NCI-H526 (cell line): ENCODE measurements around the gene NATD1.
A peak's percentile ranks its signal among the peaks of the same experiment; 100 is the strongest.

Experiments
- DNase-seq, 2 experiments: peaks; one replicate each; lab custom pipeline; 2025; lab: John Stamatoyannopoulos, UW

The NATD1 gene

GRCh38 chr17:21214777-21215541, 38.3 kb downstream of the NATD1 start:
- no peak for DNase-seq

- peak; percentile 70 to 94 for DNase-seq
Observed at GRCh38 chr17:21214015-21214776, 39.0 kb downstream of the NATD1 start, which contains the start of gene TMEM11. Gene TMEM11, minus strand, starts transcription at chr17:21214161. Its CDS starts 9 bp downstream, at chr17:21214152.

DNA sequence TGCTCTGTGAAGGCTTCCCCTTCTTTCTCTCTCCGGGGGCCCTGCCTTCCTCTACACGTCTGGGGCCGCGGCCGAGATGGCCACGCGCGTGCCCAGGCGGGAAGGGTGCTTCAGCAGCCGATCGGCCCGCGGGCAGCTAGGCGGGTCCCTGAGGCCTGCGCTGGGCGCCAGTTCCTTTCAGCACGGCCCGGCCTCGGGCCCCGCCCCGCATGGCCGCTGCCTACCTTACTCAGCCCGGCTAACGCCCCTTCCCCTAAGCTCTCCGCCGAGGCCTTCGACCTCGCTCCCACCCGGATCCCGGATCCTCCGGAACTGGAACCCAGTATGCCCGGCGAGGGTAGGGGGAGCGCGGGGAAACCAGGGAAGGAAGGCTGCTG, 39.6 kb downstream of the NATD1 start:
- peak in 1 of 2 experiments; percentile 55 for DNase-seq

GRCh38 chr17:21212826-21213637, 40.2 kb downstream of the NATD1 start:
- no peak for DNase-seq

GRCh38 chr17:21211825-21212479, 41.3 kb downstream of the NATD1 start:
- DNase-seq: no peak

DNA sequence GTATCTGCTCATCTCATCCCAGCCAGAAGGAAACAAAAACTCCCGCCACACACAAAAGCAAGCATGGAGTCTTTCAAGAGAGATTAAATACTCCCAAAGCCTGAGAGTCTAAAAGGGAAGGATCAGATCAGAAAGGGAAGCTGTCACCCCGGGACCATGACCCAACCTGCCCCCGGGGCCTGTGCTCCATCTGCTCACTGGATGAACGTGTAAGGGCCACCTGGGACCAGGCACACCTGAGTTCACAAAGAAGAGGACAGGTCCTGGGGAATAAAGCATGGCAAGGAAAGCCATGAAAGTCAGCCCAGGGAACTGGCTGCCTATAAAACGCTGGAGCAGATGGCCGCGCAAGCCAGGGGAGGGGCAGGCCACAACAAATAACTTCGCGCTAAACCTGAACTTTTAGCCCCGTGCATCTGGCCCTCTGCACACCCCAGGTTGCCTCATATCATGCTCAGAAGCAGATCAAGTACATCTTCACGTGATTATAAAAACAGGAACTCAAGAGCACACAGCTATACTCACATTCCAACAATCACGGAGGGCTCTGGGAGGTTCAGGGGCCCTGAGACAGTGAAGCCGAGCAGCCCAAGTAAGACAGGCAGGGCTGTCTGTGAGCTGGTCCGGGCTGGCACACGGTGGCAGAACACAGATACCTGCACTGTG, 42.7 kb downstream of the NATD1 start:
- no peak for DNase-seq

- DNase-seq: no peak
Observed at GRCh38 chr17:21209511-21210175, 43.6 kb downstream of the NATD1 start.

DNA sequence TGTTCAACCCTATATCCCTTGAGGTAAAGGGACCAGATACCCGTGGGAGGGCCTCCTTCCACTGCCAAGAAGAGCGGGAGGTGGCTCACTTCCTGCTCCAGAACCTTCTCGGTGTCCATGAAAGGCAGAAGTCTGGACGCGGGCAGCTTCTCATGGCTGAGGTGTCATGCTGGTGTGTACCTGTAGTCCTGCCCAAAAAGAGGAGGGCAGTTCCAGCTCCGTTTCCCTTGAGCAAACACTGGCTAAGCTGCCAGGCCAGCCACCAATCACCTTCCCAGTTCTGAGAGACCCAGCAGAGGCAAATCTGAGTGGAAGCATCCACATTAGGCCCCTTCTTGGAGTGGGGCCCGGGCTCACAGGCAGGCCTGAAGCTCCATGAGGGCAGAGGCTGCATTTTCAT, 44.9 kb downstream of the NATD1 start:
- DNase-seq: no peak

GRCh38 chr17:21204935-21205334, 48.3 kb downstream of the NATD1 start:
- no peak for DNase-seq

DNA sequence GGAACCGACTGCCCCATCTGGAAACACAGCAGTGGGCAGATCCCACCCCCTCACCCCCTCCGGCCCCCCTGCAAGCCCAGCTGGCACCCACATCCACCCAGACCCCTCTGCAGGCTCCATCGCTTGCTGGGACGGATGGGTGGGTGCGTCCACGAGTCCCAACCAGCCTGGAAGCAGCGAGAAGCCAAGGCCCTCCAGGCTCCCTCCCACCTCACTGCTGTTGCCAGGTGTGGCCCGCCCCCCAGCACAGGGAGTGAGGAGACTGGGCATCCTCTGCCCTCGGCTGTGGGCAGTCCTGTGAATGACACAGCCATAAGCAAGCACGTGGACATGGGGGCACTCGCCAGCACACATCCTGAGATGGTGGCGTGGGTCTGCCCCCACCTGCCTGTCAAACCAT, 50.7 kb downstream of the NATD1 start:
- no peak for DNase-seq

DNA sequence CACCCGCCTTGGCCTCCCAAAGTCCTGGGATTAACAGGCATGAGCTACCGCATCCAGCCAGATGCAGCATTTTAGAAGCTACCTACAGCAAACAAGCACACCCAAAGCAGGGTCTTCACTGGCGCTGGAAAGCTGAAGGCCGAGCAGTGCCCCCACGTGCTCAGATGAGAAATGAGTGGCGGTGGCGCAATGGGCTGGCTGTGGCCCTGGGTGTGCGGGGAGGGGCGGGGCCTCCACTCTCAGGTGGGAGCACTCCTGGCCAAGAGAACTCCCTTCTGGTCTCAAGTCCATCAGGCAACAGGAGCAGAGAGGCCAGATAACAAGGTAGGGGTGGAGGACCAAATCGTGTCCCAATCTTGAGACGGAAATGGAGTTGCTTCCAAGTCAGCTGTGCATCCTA, 51.3 kb downstream of the NATD1 start:
- DNase-seq: no peak

- no peak for DNase-seq
Observed at GRCh38 chr17:21201298-21201595, 52.0 kb downstream of the NATD1 start.

DNA sequence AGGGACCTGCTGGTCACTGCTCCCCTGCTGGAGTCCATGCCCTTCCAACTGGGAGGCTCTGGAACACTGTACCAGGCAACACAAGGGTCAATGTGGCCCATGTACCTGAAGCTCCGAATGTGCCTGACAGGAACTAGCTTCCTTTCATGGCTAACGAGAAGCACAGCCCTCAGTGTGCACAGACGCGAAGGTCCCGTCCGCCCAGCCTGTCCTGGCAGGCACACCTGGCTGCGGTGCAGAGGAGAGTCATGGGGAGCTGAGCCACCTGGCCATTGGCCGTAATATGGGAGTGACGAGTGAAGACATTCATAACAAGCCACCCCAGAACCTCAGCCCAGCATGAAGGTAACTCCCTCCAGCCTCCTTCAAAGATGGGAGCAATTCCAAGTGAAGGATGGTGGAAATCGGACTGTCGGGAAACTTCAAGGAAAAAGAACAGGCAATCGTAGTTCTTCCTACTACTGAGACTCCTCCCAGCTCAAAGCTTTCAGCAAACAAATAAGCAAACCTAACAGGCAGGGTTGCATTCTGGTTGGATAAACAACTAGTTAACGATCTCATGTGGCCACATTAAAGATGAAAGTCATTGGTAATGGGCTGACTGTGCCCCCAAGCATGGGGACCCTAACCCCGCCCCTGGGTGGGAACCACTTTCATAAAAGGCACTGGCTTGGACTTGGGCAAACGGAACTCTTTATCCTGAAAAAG, 52.5 kb downstream of the NATD1 start:
- DNase-seq: no peak

DNA sequence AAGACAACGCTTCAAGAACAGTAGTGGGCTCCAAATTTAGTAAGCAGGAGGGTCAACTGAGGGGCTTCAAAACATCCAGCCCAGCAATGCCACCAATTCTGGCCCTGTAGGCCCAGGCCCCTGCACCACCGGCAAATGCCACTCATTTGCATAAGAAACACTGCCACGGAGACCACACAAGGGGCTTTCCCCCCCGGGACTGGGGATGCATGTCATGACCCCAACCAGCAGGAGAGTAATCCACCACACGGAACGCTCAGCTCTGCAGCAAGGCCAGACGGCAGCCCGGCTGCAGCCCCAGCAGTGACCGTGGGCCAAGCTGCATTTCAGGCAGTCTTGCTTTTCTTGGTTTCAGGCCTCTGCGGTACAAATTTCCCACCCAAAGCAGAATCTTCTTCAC, 53.4 kb downstream of the NATD1 start:
- DNase-seq: no peak

DNA sequence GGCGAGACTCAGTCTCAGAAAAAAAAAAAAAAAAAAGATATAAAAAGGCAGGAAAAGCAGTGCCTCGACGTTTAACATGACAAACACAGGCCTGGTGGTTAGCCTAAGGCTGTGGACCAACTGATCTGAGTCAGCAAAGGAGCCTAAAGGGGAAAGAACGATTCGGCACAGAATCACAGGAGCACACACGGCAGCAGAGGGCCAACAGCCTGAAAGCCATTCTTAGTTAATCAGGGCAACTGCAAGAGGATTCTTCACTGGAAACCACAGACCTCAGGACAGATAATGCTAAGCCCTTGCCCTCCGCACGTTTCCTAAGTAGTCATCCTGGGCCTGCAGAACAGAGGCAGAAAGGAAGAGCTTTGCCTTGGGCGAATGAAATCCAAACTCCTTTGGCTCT, 53.9 kb downstream of the NATD1 start:
- no peak for DNase-seq

GRCh38 chr17:21198411-21198810, 54.8 kb downstream of the NATD1 start:
- no peak for DNase-seq

DNA sequence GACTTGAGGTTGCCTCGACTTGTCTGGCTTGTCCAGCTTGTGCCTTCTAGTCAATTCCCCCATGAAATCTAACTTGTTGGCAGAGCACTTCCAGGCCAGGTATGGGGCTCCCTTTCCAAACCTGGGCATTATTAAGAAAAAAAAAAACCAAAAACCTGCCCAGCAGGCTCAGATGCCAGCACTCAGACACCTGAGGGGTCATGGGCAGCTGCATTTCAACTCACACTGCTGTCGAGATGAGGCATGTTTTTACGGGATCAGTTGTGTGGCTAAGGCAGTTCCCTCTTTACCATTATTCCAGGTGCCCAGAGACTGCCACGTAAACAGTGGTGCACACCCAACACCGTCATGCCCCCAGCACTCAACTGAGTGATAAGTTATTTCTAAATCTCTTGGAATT, 57.1 kb downstream of the NATD1 start:
- DNase-seq: no peak

- no peak for DNase-seq
Observed at GRCh38 chr17:21194703-21195102, 58.5 kb downstream of the NATD1 start.

GRCh38 chr17:21194226-21194625, 59.0 kb downstream of the NATD1 start:
- DNase-seq: no peak

GRCh38 chr17:21193031-21193430, 60.2 kb downstream of the NATD1 start:
- no peak for DNase-seq
